NK-92 (cell line): ENCODE measurements around the gene KAT7.
"Not testable (repeated sequence)": the region's sequence is repeated elsewhere in the genome, so short reads cannot be mapped to it uniquely, and the experiment has no call there.

Experiments
- DNase-seq: peaks from one replicate; lab custom pipeline; 2025; ENCODE audit not compliant: unreplicated experiment; lab: John Stamatoyannopoulos, UW

The KAT7 gene

DNA sequence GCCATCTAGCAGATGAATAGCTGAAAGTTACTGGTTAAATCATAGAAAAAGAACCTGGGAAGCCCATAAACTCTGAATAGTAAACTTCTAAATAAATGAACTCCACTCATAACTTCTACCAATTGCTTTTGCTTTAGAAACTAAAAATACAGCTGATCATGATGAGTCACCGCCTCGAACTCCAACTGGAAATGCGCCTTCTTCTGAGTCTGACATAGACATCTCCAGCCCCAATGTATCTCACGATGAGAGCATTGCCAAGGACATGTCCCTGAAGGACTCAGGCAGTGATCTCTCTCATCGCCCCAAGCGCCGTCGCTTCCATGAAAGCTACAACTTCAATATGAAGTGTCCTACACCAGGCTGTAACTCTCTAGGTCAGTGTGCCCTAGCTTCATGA is 9.7 kb downstream of the KAT7 start:
- DNase-seq: no peak

DNA sequence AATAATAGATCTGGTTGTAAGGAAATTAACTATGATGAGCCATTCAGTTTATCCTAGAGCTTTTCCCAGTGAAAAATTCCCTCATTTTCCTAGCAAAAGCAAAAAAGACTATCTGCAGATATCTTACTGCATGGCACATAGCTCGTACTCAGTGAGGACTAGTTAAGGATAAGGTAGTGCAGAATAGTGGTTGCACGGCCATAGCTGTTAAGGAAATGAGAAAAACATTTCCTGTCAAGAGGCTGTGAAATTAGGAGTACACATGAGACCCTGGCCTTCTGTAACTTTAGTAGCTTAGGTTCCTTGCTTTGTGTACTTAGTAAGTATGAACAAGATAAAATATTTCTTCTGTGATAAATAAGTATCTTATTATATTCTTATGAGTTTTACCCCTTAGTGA is 10.3 kb downstream of the KAT7 start:
- no peak for DNase-seq

DNA sequence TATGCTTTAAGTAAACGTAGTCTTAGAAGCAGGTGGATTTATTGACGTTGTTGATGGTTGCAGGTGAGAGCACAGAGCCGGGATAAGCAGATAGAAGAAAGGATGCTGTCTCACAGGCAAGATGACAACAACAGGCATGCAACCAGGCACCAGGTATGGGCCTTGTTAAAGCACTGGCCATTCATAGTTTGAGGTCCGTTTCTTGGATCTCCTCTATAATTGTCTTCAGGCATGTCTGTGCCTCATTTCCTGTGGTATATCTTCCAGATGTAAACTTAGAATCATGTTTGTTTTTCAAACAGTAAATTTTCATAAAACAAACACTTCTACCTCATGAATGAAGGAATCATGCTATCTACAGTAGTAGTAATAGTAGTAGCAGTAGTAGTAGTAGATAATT is 20.6 kb downstream of the KAT7 start:
- DNase-seq: no peak

DNA sequence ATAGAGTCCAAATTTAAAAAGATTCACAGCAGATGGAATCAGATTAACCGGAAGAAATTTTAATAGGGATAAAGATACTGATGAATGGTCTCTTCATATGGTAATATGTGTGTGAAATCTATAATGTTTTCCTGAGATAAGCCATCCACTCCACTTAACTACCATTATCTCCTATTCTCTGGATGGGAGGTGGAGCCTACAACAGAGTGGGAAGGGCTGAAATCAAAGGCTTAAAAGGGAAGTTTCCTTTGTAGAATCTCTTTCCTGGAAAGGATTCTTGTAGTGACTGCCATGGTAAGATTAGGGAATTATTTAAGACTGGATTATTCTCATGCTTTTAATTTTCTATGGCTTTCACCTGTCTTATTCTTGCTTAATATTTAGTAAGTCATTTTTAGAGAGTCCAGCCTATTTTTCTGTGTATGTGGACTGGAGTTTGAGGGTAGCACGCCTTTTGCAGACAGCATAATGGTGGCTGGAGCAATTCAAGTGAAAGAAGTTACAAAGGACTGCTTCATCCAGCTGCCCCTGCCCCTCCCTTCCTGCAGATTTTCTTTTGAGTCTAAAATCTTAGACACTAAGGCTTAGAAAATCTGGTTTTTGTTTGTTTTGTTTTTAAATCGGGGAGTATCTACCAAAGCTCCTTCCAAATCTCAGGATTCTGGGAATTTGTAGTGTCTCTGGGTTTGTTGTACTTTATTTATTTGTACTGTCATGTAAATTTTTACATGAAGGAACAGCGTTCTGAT is 26.5 kb downstream of the KAT7 start:
- DNase-seq: no peak

DNA sequence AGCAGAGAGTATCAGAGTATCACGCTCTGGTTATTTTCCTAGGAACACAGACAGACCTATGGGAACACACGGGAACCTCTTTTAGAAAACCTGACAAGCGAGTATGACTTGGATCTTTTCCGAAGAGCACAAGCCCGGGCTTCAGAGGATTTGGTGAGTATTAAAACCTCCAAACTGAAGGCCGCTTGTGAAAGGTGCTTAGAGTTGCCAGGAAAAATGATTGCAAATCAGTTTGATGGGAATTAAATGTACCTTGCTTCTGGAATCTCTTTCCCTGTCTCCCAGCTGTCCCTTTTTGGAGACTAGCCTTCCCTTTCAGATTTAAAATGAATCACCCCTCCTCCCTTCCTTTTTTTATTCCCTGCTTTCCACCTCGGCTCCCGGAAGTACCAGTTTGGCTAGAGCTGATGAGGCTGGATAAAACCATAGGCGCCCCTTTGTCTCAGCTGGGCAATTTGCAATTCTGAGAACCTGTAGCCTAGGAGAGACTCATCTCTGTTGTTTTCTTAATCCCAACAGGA is 27.3 kb downstream of the KAT7 start:
- DNase-seq: no peak

DNA sequence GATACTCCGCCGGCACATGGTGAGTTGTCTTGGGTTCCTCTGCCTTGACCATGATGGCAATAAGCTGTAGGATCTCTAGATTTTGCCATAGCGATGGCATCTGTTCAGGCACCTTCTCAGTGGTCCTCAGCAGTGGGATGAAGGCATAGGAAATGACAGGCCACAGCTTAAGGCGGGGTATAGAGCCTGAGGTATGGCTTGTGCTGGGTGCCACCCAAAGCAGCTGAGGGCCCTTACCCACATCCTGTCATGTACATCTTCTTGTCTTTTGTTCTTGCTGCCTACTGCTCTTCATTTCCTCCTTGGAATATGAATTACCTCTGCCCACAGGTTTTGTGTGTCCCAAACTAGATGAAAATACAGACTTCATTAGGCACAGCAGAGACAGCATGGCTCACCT is 29.5 kb downstream of the KAT7 start:
- DNase-seq: no peak

DNA sequence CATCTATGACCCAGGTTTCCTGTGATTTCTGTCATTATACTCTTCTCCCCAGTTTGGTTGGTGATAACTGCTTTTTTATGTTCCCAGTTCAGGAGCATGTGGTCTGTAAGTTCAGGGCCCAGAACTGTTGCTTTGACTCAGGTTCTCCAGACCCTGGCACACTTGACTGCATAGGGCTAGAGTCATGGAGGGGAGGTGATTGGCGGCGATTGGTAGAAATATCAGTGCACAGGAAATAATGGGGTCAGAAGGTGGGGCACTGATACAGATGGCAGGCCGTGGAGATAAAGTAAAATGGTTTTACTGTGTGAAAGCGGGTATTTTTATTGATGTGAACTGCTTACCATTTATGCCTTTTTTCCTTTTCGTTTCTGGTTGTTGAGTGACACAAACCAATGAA is 30.7 kb downstream of the KAT7 start:
- DNase-seq: no peak

DNA sequence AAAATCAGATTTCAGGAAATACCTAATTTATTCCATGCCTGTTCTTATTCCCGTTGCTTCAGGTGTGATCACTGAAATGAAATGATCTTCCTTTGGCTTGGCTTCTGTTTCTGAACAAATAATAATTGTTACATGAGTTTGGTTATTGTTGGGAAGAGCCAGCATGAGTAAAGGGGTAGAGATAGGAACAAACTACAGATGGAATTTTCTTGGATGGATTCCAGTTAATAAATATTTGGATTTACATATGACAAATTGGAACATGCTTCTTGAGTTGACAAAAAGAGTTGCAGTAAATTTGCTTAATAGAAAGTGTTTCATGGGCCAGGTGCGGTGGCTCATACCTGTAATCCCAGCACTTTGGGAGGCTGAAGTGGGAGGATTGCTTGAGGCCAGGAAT is 31.2 kb downstream of the KAT7 start:
- DNase-seq: no peak

DNA sequence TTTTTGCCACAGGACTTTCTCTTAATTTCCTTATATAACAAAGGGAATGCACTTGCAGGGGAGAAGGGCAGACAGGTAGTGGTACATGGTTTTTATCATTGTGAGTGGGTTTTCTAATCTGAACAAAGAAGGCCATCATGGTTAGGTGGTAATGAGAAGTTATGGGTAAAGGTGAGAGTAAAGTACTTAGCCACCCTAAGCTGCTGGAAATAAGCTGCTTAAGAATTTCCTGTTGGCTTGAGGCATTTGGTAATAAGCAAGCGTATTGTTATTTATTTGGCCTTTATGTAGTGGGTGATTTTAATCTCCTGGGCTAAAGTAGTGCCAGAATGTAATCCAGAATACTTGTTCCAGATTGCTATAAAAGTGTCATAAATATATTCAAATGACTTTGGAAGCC is 32.3 kb downstream of the KAT7 start:
- DNase-seq: no peak

DNA sequence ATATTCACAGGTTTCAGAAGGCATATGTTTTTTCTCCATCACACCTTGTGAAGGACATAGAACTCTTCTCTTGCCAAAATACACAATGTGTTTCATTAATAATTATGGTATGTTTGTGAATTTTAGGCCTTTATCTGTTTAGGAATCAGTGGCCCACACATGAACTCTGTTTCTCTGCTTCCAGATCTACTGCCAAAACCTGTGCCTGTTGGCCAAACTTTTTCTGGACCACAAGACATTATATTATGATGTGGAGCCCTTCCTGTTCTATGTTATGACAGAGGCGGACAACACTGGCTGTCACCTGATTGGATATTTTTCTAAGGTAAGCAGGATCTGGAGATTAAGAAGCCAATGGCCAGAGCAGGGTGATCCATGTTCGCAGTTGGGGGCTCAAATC is 33.0 kb downstream of the KAT7 start:
- DNase-seq: no peak

DNA sequence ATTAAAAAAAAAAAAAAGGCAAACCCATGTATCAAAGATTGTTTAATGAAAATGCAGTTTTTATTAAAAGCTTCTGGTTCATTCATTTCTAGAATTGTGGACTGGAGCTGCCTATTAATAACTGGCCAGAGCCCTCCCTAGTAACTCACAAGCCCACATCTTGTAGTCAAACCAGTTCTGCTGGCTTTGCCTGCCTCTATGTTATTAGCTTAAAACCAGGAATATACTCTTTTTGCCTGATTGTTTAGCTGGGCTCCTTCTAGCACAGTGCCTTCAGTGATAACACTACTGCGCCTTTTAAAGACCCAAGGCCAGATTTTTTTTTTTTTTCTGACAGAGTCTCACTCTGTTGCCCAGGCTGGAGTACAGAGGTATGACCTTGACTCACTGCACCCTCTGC is 33.4 kb downstream of the KAT7 start:
- DNase-seq: no peak

DNA sequence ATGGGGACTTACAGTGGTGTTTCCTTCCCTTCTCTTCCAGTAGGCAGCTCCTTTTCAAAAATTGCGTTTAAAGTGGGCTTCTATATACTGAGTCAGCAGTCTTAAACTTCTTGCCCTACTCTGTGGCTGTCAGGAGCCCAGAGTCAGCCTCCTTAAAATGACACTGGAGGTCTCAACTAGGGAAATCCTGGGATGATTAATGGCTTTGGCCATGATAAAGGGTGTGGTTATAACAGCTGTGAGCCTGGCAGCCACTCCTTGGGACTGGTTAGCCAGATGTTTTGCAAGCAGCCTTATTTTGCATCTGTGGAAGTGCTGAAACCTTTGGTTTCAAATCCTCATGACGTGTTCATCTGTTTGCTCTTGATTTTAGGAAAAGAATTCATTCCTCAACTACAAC is 34.3 kb downstream of the KAT7 start:
- no peak for DNase-seq

DNA sequence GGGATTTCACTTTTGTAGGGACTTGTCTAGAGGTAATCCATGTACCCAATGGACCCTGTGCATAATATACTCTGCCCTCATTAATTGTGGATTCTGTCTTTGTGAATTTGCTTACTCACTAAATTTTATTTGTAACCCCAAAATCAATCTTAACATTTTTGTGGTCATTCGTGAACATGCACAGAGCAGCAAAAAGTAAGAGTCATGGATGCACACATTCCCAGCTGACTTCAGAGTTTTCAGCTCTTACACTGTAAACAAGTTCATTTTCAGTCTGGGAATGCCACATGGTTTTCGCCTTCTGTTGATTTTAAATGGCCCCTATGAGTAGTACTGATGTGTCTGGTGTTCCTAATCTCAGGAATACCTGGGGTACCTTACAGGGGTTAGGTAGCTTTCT is 35.1 kb downstream of the KAT7 start:
- no peak for DNase-seq

DNA sequence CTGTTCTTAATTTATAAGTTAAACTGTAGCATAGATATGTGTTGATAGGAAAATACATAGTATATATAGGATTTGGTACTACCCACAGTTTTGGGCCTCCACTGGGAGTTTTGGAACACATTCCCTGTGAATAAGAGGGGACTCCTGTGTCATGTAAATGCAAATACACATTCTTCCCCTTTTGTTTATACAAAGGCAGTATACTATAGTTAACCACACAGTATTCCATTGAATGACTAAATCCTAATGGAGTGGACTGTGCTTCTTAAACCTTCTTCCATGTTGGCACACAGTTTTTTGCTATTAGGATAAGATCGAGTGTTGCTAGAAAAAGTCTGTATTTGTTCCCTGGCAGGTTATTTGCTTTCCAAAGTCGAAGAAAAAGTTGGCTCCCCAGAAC is 37.2 kb downstream of the KAT7 start:
- no peak for DNase-seq

DNA sequence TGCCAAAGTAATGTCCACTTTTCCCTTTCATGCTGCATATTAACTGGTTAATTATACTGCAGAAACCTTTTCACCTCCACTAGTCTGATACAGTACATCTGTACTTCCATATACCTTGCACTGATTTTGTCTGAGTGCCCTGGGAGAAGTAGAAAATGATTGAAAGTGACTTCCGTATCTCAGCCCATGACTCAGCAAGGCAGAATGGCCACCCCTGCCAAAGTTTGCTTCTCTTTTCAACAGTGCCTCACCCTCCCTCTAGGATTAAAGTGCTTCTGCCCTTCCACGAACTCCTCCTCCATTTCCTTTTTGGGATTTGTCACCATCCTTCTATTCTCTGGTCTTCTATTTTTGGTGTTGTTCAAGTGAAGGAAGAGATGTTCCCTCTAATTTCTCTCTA is 39.8 kb downstream of the KAT7 start:
- DNase-seq: not testable (repeated sequence)

DNA sequence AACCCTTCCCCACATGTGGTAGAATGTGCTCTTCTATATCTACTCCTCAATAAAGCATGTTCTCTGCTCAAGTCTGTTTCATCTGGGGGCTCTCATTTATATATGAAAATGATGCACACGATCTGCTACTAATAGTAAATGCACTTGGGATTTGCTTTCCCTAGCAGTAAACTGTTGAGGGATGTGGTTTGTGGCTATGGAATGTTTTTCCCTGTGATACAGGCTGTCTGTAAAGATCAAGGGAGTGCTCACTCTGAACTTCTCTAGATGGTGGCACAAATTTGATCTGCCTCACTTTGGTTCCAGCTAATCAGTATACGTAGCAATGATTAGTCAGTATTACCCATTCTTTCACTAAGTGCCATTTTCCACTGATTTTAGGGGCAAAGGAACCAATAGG is 40.5 kb downstream of the KAT7 start:
- no peak for DNase-seq

DNA sequence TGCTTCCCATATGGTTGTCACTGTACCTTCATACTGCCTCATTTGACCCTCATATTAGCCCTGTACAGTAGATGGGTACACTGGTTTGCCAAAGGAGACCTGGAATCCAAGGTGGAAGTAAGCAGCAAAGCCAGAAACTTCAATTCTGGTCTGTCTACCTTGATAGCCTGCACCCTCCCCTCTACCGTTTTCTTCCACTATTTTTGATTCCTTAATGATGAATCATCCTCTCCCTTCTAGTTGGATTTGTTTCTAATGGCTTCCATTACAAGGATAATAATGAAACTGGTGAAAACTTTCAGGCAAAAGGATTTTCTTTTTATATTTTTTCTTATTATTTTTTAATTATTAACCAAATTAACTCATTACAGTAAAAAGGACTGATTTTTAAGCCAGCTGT is 42.1 kb downstream of the KAT7 start:
- no peak for DNase-seq

DNA sequence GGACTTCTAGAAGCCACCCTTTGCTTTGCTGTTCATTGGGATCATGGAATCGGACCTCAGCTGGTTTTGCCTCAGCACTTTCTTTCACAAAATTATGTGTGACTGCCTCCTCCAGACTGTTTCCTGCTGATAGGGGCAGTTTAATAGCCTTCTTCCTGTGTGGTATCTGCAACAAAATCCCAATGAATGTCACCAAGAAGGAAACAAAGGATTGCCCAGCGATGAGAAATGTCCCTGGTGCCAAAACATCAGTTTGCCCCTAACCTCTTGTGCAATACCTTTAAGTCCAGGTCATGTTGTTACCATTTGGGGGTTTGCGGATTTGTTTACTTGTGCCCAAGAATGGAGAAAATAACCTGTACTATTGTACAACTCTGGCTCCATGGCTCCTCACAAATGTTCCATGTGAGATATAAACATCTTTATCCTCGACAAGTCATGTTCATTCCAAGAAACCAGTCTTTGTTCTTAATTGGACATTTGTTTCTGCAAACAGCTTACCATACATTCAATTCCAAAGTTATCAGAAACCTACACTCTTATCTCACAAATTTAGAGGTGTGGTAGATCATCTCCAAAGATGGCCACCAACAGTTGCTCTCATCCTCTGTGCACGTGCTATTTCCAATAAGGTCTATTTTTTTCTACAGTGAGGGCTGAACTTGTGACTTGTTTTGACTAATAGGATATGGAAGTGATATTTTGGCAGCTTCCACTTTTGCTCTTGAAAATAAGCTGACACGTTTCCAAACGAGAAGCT is 44.5 kb downstream of the KAT7 start:
- no peak for DNase-seq

DNA sequence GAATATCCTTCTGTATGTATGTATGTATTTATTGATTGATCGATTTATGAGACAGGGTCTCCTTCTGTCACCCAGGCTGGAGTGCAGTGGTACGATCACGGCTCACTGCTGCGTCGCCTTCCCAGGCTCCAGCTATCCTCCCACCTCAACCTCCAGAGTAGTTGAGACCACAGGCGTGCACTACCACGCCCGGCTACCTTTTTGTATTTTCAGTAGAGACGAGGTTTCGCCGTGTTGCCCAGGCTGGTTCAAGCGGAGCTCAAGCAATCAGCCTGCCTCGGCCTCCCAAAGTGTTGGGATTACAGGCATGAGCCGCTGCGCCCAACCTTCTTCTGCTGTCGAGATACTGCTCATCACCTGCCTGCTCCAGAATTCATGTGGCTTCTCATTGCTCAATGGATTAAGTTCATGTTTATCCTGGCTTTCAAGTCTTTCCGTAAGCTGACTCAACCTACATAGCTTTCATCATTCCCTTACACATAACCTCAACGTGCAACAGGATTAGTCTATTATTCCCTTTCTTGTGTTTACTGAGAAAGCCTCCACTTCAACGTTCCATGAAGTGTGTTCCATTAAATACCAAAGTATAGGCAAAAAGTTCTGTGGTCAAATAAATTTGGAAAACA is 45.8 kb downstream of the KAT7 start:
- no peak for DNase-seq

DNA sequence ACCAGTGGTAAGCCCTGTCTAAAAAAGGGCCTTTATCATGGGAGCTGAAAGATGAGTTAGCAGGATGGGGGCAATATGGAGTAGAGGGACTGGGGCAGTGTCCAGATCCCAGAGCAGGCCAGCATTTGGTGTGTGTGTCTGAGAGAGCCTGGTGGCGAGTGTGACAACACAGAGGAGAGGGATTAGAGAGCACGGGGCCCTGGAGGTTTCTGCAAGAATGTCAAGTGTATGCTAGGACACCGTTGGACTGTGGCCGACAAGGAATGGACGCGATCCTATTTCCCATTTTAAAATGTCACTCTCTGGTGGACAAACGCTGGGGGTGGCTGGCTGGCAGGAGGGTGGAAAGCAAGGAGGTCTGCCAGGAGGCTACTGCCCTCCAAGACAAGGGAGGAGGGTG is 47.0 kb downstream of the KAT7 start:
- DNase-seq: no peak

DNA sequence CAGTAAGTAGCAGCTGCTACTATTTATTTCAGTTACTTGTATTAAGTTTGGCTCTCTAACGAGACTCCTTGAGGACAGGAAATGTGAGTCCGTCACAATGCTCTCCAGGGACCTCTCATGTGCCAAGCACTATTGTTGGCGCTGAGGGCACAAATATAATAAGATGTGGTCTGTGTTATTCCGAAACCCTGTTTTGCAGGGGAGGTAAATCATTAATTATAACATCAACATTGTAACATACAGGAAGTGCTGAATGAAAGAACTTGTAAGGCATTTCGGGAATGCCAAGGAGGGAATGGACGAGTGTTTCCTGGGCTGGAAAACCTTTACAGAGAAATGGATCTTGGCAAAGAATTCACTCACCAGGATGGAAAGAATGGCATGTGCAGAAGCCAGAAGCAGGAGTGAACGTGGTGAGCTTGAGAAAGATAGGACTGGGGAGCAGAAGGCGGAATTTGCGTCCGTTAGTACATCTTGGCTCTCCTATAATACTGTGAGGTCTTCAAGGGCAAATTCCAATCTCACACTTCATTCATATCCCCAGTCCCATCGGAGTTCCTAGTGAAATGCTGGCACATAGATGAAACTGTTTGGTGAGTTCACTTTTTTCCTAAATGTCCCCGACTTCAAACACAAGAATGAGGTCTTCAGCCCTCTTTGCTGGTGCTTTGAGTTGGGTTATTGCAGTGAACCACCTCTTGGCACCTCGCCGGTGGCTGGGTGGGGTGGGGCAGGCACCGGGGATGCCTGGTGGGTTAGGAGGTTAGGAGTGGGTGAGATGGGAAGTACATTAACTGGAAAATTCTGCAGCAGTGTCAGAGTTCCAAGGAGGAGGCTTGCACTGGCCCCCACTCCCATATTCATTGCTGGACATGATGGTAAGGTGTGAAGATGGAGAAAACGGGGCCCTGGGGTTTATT is 47.9 kb downstream of the KAT7 start:
- no peak for DNase-seq
